Measurements from ENCODE around the gene PHIP. TPM values are rescaled to one million over a fixed set of nuclear protein-coding genes. Genes with fewer than 3 reads are reported as not detected.

The PHIP gene
- total and polyA plus RNA-seq, 9 of the 15 experiments (the other 6 are each of a cell fraction or from before 2014, with no cell fraction given): 8.1 to 36.3 (median 16.5) TPM

DNA sequence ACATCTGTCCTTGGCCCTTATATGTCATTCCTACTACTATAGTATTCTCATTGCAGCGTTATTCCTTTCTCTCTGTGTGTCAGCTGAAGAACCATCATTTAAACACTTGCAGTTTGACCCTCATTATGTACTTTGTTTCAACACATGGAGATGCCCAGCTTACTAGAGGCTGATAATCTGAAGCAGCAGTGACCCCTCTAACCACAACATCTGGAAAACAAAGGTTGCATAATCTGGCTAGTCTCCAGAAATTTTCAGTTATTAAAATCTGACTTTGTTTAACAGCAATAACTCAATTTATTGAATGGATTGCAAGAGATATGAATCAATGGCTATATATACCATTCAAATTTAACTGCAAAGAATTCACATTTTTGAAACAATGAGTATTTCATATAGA, 6.6 kb upstream of the PHIP start (continued):
- TF ChIP-seq ZFP1 (CRISPR knock-in tag; IDR thresholded peaks at IDR 0.05): no peak
- no peak for TF ChIP-seq NR4A1 (CRISPR knock-in tag; IDR thresholded peaks at IDR 0.05)
- no peak for TF ChIP-seq NR4A1 (tag; IDR thresholded peaks at IDR 0.05)
- no peak for TF ChIP-seq SRSF7 (optimal IDR thresholded peaks at IDR 0.05; ENCODE audit: low read depth, low read length)
- peak; percentile 75 for TF ChIP-seq CEBPB (tag; IDR thresholded peaks at IDR 0.05)
- TF ChIP-seq ZNF12 (CRISPR knock-in tag; IDR thresholded peaks at IDR 0.05): no peak
- no peak for TF ChIP-seq MYBL2 (IDR thresholded peaks at IDR 0.05; ENCODE audit: low read depth)
- TF ChIP-seq MYBL2 (CRISPR knock-in tag; IDR thresholded peaks at IDR 0.05; ENCODE audit: borderline replicate concordance): no peak
- no peak for TF ChIP-seq SOX6 (IDR thresholded peaks at IDR 0.05)
- TF ChIP-seq KLF13 (tag; IDR thresholded peaks at IDR 0.05; ENCODE audit: borderline replicate concordance, low read depth): no peak
- TF ChIP-seq, protein P1, sequence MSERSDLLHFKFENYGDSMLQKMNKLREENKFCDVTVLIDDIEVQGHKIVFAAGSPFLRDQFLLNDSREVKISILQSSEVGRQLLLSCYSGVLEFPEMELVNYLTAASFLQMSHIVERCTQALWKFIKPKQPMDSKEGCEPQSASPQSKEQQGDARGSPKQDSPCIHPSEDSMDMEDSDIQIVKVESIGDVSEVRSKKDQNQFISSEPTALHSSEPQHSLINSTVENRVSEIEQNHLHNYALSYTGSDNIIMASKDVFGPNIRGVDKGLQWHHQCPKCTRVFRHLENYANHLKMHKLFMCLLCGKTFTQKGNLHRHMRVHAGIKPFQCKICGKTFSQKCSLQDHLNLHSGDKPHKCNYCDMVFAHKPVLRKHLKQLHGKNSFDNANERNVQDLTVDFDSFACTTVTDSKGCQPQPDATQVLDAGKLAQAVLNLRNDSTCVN (CRISPR knock-in tag; IDR thresholded peaks at IDR 0.05): no peak
- no peak for TF ChIP-seq ADNP (tag; IDR thresholded peaks at IDR 0.05)
- peak; percentile 18; the same call in 1 of the 2 replicates for TF ChIP-seq STAT5A (IDR thresholded peaks at IDR 0.05; ENCODE audit: borderline replicate concordance, low read length)
- TF ChIP-seq HMGN3 (IDR thresholded peaks at IDR 0.05; ENCODE audit: borderline replicate concordance, extremely low read depth, insufficient read length, low read depth, low read length): no peak
- no peak for TF ChIP-seq IRF2 (CRISPR knock-in tag; IDR thresholded peaks at IDR 0.05)
- TF ChIP-seq ILK (tag; IDR thresholded peaks at IDR 0.05; ENCODE audit: borderline replicate concordance, low read depth): no peak
- peak; percentile 23; the same call in 1 of the 2 replicates for TF ChIP-seq TCF3 (CRISPR knock-in tag; IDR thresholded peaks at IDR 0.05)
- no peak for TF ChIP-seq PHB (CRISPR knock-in tag; IDR thresholded peaks at IDR 0.05)
- TF ChIP-seq ZNF644 (tag; IDR thresholded peaks at IDR 0.05; ENCODE audit: low read depth): no peak
- no peak for TF ChIP-seq ETV5 (CRISPR knock-in tag; IDR thresholded peaks at IDR 0.05; ENCODE audit: low read depth)
- TF ChIP-seq, protein P2, sequence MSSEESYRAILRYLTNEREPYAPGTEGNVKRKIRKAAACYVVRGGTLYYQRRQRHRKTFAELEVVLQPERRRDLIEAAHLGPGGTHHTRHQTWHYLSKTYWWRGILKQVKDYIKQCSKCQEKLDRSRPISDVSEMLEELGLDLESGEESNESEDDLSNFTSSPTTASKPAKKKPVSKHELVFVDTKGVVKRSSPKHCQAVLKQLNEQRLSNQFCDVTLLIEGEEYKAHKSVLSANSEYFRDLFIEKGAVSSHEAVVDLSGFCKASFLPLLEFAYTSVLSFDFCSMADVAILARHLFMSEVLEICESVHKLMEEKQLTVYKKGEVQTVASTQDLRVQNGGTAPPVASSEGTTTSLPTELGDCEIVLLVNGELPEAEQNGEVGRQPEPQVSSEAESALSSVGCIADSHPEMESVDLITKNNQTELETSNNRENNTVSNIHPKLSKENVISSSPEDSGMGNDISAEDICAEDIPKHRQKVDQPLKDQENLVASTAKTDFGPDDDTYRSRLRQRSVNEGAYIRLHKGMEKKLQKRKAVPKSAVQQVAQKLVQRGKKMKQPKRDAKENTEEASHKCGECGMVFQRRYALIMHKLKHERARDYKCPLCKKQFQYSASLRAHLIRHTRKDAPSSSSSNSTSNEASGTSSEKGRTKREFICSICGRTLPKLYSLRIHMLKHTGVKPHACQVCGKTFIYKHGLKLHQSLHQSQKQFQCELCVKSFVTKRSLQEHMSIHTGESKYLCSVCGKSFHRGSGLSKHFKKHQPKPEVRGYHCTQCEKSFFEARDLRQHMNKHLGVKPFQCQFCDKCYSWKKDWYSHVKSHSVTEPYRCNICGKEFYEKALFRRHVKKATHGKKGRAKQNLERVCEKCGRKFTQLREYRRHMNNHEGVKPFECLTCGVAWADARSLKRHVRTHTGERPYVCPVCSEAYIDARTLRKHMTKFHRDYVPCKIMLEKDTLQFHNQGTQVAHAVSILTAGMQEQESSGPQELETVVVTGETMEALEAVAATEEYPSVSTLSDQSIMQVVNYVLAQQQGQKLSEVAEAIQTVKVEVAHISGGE (CRISPR knock-in tag; IDR thresholded peaks at IDR 0.05): no peak

Data from K562 (cell line).